Esophagus muscularis mucosa (tissue), 4 donors: Measurements from ENCODE around the gene STXBP6. TPM values are rescaled to one million over a fixed set of nuclear protein-coding genes. Genes with fewer than 3 reads are reported as not detected.

Source experiments
- DNase-seq: peaks from one replicate; pipeline ENCODE4 v3.0.0-alpha.2; 2017; ENCODE audit errors: extremely low spot score
- H3K27ac ChIP-seq, 4 donors: fragments of 200-600 bp; sonication (generic); replicated peaks in 1 of 4; 1 replicate in 3 of 4; 2 replicates in 1 of 4; pipeline ENCODE4 v1.5.1; 2016 to 2019; ENCODE audit warnings: mild to moderate bottlenecking in 1 of 4
- H3K27me3 ChIP-seq, 4 donors: fragments of 200-600 bp; sonication (generic); one replicate each; pipeline versions ENCODE4 v1.5.1 to v1.6.0; 2016 to 2019
- H3K36me3 ChIP-seq, 4 donors: fragments of 200-600 bp; sonication (generic); one replicate each; pipeline ENCODE4 v1.5.1; 2016 to 2019
- H3K4me1 ChIP-seq, 4 donors: fragments of 200-600 bp; sonication (generic); one replicate each; pipeline ENCODE4 v1.5.1; 2016 to 2019
- H3K4me3 ChIP-seq, 4 donors: fragments of 200-600 bp; sonication (generic); 1 replicate in 2 of 4; 2 replicates in 2 of 4; pipeline ENCODE4 v1.5.1; 2016 to 2019; ENCODE audit warnings: mild to moderate bottlenecking in 4 of 4, moderate library complexity in 1 of 4
- H3K9me3 ChIP-seq, 4 donors: fragments of 200-600 bp; sonication (generic); 1 replicate in 3 of 4; 2 replicates in 1 of 4; pipeline ENCODE4 v1.5.1; 2016 to 2019
- EP300 ChIP-seq: sonication (generic); formaldehyde crosslinking; IDR thresholded peaks from one replicate; pipeline ENCODE4 v1.6.1; 2017; ENCODE audit warnings: antibody characterized with exemption
- POLR2A ChIP-seq: fragments of 450-650 bp; IDR thresholded peaks from one replicate; pipeline ENCODE4 v1.6.1; 2017; ENCODE audit warnings: antibody characterized with exemption, moderate library complexity, mild to moderate bottlenecking, low read depth
- POLR2AphosphoS5 ChIP-seq, 2 donors: sonication (generic); formaldehyde crosslinking; IDR thresholded peaks; one replicate each; pipeline ENCODE4 v1.6.1; 2017; ENCODE audit warnings: antibody characterized with exemption in 2 of 2
- WGBS: methylation state at CpG from one replicate; pipeline ENCODE4 v1.1.5; 2018; 5-methylcytosine and 5-hydroxymethylcytosine counted together
- intact Hi-C: fragments of 100-400 bp; cut with DNase I; formaldehyde crosslinking; loops from one replicate; pipeline ENCODE4 v1.15.1; 2023
- total RNA-seq, 4 donors: library from RNA; depleted of rRNA; stranded (reverse); fragments of >200 nt; gene quantifications; one replicate each; pipeline versions ENCODE4 v1.1.0 to v1.2.1, GENCODE V29; 2016
- TF ChIP-seq, protein P1 (sequence below), 3 experiments: fragments of 200-600 bp in 2 of 3; fragments of 450-650 bp in 1 of 3; sonication (generic) in 2 of 3; IDR thresholded peaks; one replicate each; pipeline ENCODE4 v1.5.1; 2017 to 2019; ENCODE audit warnings: antibody characterized with exemption in 3 of 3, mild to moderate bottlenecking in 2 of 3, moderate library complexity in 1 of 3

STXBP6 gene
- total RNA-seq, 4 donors from 2014 or later = 36.9 to 60.4 (median 52.1) TPM

DNA sequence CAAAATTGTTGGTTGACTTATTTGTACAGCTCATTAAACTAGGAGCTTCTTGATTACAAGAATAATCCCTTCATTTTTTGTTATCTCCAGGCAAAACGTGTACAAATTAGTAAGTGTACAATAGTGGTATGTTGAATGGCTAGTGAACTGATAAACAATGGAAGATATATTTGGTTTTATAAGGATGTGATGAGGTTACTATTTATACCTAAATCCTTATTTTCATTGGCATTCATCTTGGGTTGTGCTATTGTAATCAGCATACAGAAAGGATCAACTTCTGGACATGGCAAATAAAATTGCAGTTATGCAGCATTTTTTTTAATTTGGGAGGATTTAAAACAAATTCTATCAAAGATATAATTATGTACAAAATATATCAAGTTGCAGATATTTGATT is 216.6 kb downstream of the STXBP6 start:
- 75% methylated on average over 1 of the region's 1 CpG for WGBS
- TF ChIP-seq POLR2AphosphoS5 (IDR thresholded peaks at IDR 0.05) = no peak
- TF ChIP-seq POLR2A = no peak
- TF ChIP-seq, protein P1, sequence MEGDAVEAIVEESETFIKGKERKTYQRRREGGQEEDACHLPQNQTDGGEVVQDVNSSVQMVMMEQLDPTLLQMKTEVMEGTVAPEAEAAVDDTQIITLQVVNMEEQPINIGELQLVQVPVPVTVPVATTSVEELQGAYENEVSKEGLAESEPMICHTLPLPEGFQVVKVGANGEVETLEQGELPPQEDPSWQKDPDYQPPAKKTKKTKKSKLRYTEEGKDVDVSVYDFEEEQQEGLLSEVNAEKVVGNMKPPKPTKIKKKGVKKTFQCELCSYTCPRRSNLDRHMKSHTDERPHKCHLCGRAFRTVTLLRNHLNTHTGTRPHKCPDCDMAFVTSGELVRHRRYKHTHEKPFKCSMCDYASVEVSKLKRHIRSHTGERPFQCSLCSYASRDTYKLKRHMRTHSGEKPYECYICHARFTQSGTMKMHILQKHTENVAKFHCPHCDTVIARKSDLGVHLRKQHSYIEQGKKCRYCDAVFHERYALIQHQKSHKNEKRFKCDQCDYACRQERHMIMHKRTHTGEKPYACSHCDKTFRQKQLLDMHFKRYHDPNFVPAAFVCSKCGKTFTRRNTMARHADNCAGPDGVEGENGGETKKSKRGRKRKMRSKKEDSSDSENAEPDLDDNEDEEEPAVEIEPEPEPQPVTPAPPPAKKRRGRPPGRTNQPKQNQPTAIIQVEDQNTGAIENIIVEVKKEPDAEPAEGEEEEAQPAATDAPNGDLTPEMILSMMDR (IDR thresholded peaks at IDR 0.05) = no peak
- no peak for TF ChIP-seq EP300
- Histone ChIP-seq H3K4me1 (peaks cover 14 to 22% (median 15%) of the 10 kb centered on the region in 4 donors), H3K27ac (no peak overlapping the region), H3K9me3 (no peaks in the 10 kb centered on the region), H3K36me3 (no peaks in the 10 kb centered on the region), H3K27me3 (no peaks in the 10 kb centered on the region), H3K4me3 (no peak overlapping the region)
- intact Hi-C loops = no loop called here
- no peak for DNase-seq

DNA sequence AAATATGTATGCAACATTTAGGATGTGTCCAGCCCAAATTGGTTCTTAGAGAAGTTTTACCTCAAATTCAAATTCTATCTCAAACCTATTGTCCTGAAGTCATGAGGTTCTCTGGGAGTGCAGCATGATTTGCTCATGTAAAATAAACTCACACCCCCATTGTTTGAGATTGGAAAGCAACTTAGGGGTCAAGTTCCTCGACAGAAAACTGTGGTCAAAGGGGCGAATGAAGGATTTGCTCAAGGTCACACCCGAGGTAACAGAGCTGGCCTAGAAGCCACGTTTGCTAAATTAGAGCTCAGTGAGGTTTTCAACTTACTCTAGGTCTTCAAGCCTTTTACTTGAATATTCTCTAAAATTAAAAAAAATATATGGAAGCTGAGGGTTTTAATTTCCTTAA is 218.3 kb downstream of the STXBP6 start:
- Histone ChIP-seq H3K27me3 (no peaks in the 10 kb centered on the region), H3K36me3 (no peaks in the 10 kb centered on the region), H3K4me1 (peaks cover 0 to 11% (median 4%) of the 10 kb centered on the region in 4 donors), H3K4me3 (no peak overlapping the region), H3K27ac (no peak overlapping the region), H3K9me3 (no peaks in the 10 kb centered on the region)
- 90% methylated on average over 4 of the region's 4 CpGs for WGBS
- intact Hi-C loops = no loop called here
- DNase-seq = no peak
- TF ChIP-seq POLR2AphosphoS5 (IDR thresholded peaks at IDR 0.05) = no peak
- TF ChIP-seq, protein P1 (IDR thresholded peaks at IDR 0.05) = no peak
- TF ChIP-seq POLR2A = no peak
- TF ChIP-seq EP300 = no peak

DNA sequence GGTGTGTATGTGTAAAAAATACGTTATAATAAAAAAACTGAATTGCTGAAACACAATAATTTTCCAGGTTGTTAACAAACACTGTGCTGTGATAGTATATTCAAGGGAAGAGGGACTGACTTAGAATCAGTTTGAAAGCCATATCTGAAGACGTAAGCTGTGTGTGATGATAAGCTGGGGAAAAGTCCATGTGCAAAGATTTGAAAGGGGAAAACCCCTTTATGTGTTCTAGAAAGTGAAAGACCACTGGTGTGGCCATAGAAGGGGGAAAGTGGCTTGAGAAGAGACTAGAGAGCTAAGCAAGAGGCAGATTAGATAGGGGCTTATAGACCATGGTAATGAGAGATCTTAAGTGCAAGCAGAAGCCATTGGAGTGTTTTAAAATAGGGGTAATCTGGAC is 220.1 kb downstream of the STXBP6 start:
- 65% methylated on average over 2 of the region's 2 CpGs for WGBS
- H3K36me3 ChIP-seq = no peaks in the 10 kb centered on the region
- no peak overlapping the region for H3K4me3 ChIP-seq
- peaks cover 0 to 11% (median 4%) of the 10 kb centered on the region in 4 donors for H3K4me1 ChIP-seq
- no peak overlapping the region for H3K27ac ChIP-seq
- no peak for DNase-seq
- no peaks in the 10 kb centered on the region for H3K9me3 ChIP-seq
- H3K27me3 ChIP-seq = no peaks in the 10 kb centered on the region
- intact Hi-C loops = no loop called here
- TF ChIP-seq POLR2A (no peak), EP300 (no peak), POLR2AphosphoS5 (IDR thresholded peaks at IDR 0.05) (no peak)
- TF ChIP-seq, protein P1 (IDR thresholded peaks at IDR 0.05) = no peak

DNA sequence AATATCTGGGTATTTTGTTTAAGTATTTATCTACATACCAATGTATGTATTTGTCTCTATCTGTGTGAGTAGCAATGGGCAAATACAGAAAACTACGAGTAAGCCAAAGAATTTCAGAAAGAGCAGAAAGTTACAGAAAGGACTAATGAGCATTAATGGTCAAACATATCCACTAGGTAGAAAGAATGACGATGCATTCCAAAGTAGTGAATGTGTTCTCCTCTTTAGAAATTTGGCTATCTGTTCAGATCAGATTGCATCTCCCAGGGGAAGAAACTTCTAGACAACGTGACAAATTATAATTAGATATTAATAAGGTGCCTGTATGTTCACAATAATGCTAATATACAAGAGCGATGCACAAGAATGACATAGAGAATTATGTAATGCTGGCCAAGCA is 221.5 kb downstream of the STXBP6 start:
- Histone ChIP-seq H3K9me3 (no peaks in the 10 kb centered on the region), H3K27me3 (no peaks in the 10 kb centered on the region), H3K27ac (no peak overlapping the region), H3K4me1 (peaks cover 0 to 11% (median 4%) of the 10 kb centered on the region in 4 donors), H3K4me3 (no peak overlapping the region), H3K36me3 (no peaks in the 10 kb centered on the region)
- WGBS = 72% methylated on average over 4 of the region's 4 CpGs
- DNase-seq = no peak
- TF ChIP-seq, protein P1 (IDR thresholded peaks at IDR 0.05) = no peak
- TF ChIP-seq POLR2AphosphoS5 (IDR thresholded peaks at IDR 0.05) (no peak), EP300 (no peak), POLR2A (no peak)
- intact Hi-C loops = no loop called here

DNA sequence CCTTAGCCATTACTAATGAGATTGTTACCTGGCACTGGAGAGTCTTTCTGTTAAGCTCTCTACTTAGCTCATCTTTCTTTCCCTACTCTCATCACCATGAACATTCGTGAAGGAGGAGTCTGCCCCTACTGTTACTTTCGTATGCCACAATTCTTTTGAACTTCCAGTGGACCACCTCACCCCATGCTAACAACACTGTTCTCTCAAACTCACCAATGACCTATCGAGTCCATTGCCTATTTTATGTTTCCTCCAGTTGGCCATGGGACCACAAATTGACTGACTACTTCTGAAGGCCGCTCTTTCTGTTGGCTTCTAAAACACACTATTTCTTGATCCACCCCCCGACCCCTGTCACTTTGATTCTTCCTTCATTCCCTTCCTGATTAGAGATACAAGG is 223.6 kb downstream of the STXBP6 start:
- no peaks in the 10 kb centered on the region for H3K36me3 ChIP-seq
- H3K4me1 ChIP-seq = peaks cover 0 to 11% (median 4%) of the 10 kb centered on the region in 4 donors
- no peak overlapping the region for H3K4me3 ChIP-seq
- 98% methylated on average over 5 of the region's 5 CpGs for WGBS
- H3K27ac ChIP-seq = no peak overlapping the region
- intact Hi-C loops = no loop called here
- no peak for TF ChIP-seq POLR2AphosphoS5 (IDR thresholded peaks at IDR 0.05)
- TF ChIP-seq POLR2A = no peak
- TF ChIP-seq, protein P1 (IDR thresholded peaks at IDR 0.05) = no peak
- TF ChIP-seq EP300 = no peak
- H3K27me3 ChIP-seq = no peaks in the 10 kb centered on the region
- H3K9me3 ChIP-seq = no peaks in the 10 kb centered on the region
- DNase-seq = no peak
